Stimulated activated CD4-positive, alpha-beta T cell treated with anti-CD3 and anti-CD28 coated beads, Interleukin-4, amount 100 ng/mL, for 4 hours (primary cell): ENCODE data around the gene SIGMAR1.

Experiments
- DNase-seq, 2 experiments: peaks; one replicate each; pipeline ENCODE4 v3.0.0-alpha.2; 2020

SIGMAR1 gene

GRCh38 chr9:34637356-34638137 is at the start of gene SIGMAR1:
TSS of gene SIGMAR1 (minus strand) at chr9:34637787. CDS start at chr9:34637697, 90 bp downstream.
- peak; percentile 91 to 93 for DNase-seq

- no peak for DNase-seq
Observed at GRCh38 chr9:34686732-34687131, 49.1 kb upstream of the SIGMAR1 start.

- DNase-seq: no peak
Observed at GRCh38 chr9:34686231-34686630, 48.6 kb upstream of the SIGMAR1 start.

GRCh38 chr9:34685591-34685990 is 48.0 kb upstream of the SIGMAR1 start:
- DNase-seq: no peak

- no peak for DNase-seq
Observed at GRCh38 chr9:34684816-34685215, 47.2 kb upstream of the SIGMAR1 start.

- peak in 1 of 2 experiments; percentile 26 for DNase-seq
Observed at GRCh38 chr9:34684145-34684544, 46.6 kb upstream of the SIGMAR1 start.

- DNase-seq: no peak
Observed at GRCh38 chr9:34675869-34676268, 38.3 kb upstream of the SIGMAR1 start.

- DNase-seq: peak; percentile 57
Observed at GRCh38 chr9:34675048-34675714, 37.6 kb upstream of the SIGMAR1 start.

- DNase-seq: no peak
Observed at GRCh38 chr9:34674440-34674839, 36.9 kb upstream of the SIGMAR1 start.

GRCh38 chr9:34671307-34671706 is 33.7 kb upstream of the SIGMAR1 start:
- no peak for DNase-seq

GRCh38 chr9:34669809-34670562 is 32.4 kb upstream of the SIGMAR1 start:
- DNase-seq: no peak

- peak; percentile 75 to 88 for DNase-seq
Observed at GRCh38 chr9:34665381-34666250, 28.0 kb upstream of the SIGMAR1 start.

- DNase-seq: no peak
Observed at GRCh38 chr9:34665067-34665380, 27.4 kb upstream of the SIGMAR1 start.

- peak; percentile 63 to 69 for DNase-seq
Observed at GRCh38 chr9:34664281-34665066, 26.9 kb upstream of the SIGMAR1 start.

GRCh38 chr9:34663303-34663605 is 25.7 kb upstream of the SIGMAR1 start:
- no peak for DNase-seq

- DNase-seq: no peak
Observed at GRCh38 chr9:34662526-34663302, 25.1 kb upstream of the SIGMAR1 start, which contains the start of gene CCL27. TSS of gene CCL27 (minus strand) at chr9:34662657. CDS start at chr9:34662633, 24 bp downstream.

- no peak for DNase-seq
Observed at GRCh38 chr9:34659592-34660253, 22.1 kb upstream of the SIGMAR1 start.

GRCh38 chr9:34658461-34658860 is 20.9 kb upstream of the SIGMAR1 start:
- DNase-seq: no peak

- no peak for DNase-seq
Observed at GRCh38 chr9:34656992-34657391, 19.4 kb upstream of the SIGMAR1 start.

GRCh38 chr9:34655394-34655793 is 17.8 kb upstream of the SIGMAR1 start:
- DNase-seq: no peak
